K562 (cell line): ENCODE measurements around the gene CLCN2. TPM values are rescaled to one million over a fixed set of nuclear protein-coding genes. Genes with fewer than 3 reads are reported as not detected.

Experiments
- CBX1 ChIP-seq: sonication (generic); IDR thresholded peaks from 2 replicates; pipeline ENCODE4 v1.6.1; 2016; ENCODE audit warnings: antibody characterized with exemption, low read depth, mild to moderate bottlenecking
- CSDE1 ChIP-seq, 2 experiments: fragments of 450-650 bp; IDR thresholded peaks; 2 replicates each; pipeline ENCODE4 v1.6.1; 2016; ENCODE audit warnings: mild to moderate bottlenecking in 1 of 2
- GABPB2 ChIP-seq: fragments of 250-450 bp; sonication (Bioruptor Pico); conservative IDR thresholded peaks from 2 replicates; pipeline ENCODE4 v1.5.1; 2021; ENCODE audit warnings: mild to moderate bottlenecking
- HDAC3 ChIP-seq: fragments of 450-650 bp; IDR thresholded peaks from 2 replicates; pipeline ENCODE4 v1.6.1; 2018; ENCODE audit warnings: borderline replicate concordance, mild to moderate bottlenecking, moderate library complexity; ENCODE audit not compliant: partially characterized antibody
- MED1 ChIP-seq: sonication (generic); formaldehyde crosslinking; IDR thresholded peaks from 2 replicates; pipeline ENCODE4 v1.8.1; 2023; ENCODE audit warnings: missing genetic modification reagents, borderline replicate concordance
- RAD51 ChIP-seq: fragments of 450-650 bp; IDR thresholded peaks from 2 replicates; pipeline ENCODE4 v1.7.1; 2016; ENCODE audit warnings: low read depth, mild to moderate bottlenecking, borderline replicate concordance
- TGIF2 ChIP-seq: sonication (generic); formaldehyde crosslinking; IDR thresholded peaks from 2 replicates; pipeline ENCODE4 v1.8.1; 2022; ENCODE audit warnings: mild to moderate bottlenecking, missing genetic modification reagents, moderate library complexity
- ZNF785 ChIP-seq: fragments of 250-450 bp; sonication (Bioruptor Pico); IDR thresholded peaks from 2 replicates; pipeline ENCODE4 v1.4.0; 2020; ENCODE audit warnings: mild to moderate bottlenecking
- ZNF79 ChIP-seq: fragments of 250-450 bp; sonication (Bioruptor Pico); IDR thresholded peaks from 2 replicates; pipeline ENCODE4 v1.4.0; 2020; ENCODE audit warnings: low read depth, mild to moderate bottlenecking, moderate library complexity
- polyA plus RNA-seq, 8 experiments: library from polyadenylated mRNA; depleted of rRNA in 4 of 8; stranded (reverse) in 5 of 8; unstranded in 3 of 8; fragments of >200 nt; fragmentation: Nextera tagmentation in 2 of 8; fragmentation: Illumina TruSeq in 1 of 8; extraction: Ambion mirVana in 2 of 8; extraction: Trizol in 1 of 8; gene quantifications; 2 replicates each; pipeline versions ENCODE4 v1.2.1 to v1.2.3, GENCODE V29; 2011 to 2014; ENCODE audit warnings: inconsistent platforms in 1 of 8, missing spikeins in 1 of 8
- total RNA-seq, 7 experiments: library from RNA; depleted of rRNA in 6 of 7; stranded (reverse); fragments of >200 nt in 6 of 7; fragmentation: Illumina TruSeq in 2 of 7; extraction: Trizol in 2 of 7; gene quantifications; 2 replicates each; pipeline versions ENCODE4 v1.2.1 to v1.2.3, GENCODE V29; 2011 to 2021; ENCODE audit warnings: low replicate concordance in 1 of 7
- TF ChIP-seq, protein P1 (sequence below): fragments of 250-450 bp; sonication (Bioruptor Pico); IDR thresholded peaks from 2 replicates; pipeline ENCODE4 v1.4.0; 2020
- TF ChIP-seq, protein P2 (sequence below): sonication (generic); formaldehyde crosslinking; IDR thresholded peaks from 2 replicates; pipeline ENCODE4 v1.8.0; 2022; ENCODE audit warnings: missing genetic modification reagents, mild to moderate bottlenecking, borderline replicate concordance
- TF ChIP-seq, protein P3 (sequence below), 2 experiments: fragments of 450-650 bp; IDR thresholded peaks; 2 replicates each; pipeline ENCODE4 v1.6.1; 2018; ENCODE audit warnings: mild to moderate bottlenecking in 2 of 2, low read depth in 1 of 2; ENCODE audit not compliant: partially characterized antibody in 2 of 2

Gene CLCN2
- total and polyA plus RNA-seq, 9 of the 15 experiments (the other 6 are each of a cell fraction or from before 2014, with no cell fraction given), result 0.10 to 14.0 (median 6.9) TPM

DNA sequence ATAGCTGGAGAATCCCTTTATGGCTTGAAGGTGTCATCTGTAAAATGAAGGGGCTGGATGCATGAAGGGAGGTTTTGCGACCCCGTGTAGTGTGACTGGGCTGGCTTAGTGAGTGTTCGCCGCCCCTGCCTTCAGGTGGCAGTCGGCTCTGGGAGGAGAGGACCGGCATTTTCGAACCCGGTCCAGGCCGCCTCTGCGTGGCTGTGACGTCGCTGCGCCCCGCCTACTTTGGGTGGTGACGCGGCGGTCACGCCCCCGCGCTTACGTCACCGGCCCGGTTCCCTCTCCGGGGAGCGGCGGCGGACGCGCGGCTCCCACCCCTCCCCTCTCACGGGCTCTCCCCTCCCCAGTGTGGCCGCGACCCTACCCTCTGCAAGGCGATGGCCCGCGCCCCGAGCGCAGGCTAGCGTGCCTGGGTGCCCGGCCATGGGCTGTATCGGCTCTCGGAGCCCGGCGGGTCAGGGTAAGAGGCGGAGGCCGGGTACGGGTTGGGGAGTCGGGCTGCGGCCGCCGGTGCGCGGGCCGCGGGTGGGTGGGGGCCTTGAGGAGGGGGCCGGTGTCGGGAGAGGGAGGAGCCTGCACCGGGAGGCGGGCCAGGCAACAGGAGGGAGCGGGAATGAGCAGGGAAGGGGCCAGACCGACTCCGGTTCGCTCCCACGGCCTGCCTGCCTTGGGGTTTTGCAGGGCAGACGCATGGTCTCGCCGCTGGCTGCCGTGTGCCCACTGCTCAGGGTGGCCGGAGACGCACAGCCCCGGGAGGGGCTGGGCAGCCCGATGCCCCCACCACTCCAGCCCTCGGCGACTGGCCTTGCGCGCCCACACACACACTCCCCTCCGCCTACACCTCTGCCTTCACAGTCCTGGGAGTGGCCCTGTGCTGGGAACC, 25.5 kb downstream of the CLCN2 start (continued):
- TF ChIP-seq GABPB2 (CRISPR knock-in tag) (no peak), CBX1 (no peak), TGIF2 (no peak), CSDE1 (IDR thresholded peaks at IDR 0.05) (no peak; a peak in 1 of 4 replicates), HDAC3 (no peak), ZNF785 (CRISPR knock-in tag) (no peak), RAD51 (peak; percentile 47; the same call in 1 of the 2 replicates), ZNF79 (no peak), MED1 (no peak)
- TF ChIP-seq, protein P1, sequence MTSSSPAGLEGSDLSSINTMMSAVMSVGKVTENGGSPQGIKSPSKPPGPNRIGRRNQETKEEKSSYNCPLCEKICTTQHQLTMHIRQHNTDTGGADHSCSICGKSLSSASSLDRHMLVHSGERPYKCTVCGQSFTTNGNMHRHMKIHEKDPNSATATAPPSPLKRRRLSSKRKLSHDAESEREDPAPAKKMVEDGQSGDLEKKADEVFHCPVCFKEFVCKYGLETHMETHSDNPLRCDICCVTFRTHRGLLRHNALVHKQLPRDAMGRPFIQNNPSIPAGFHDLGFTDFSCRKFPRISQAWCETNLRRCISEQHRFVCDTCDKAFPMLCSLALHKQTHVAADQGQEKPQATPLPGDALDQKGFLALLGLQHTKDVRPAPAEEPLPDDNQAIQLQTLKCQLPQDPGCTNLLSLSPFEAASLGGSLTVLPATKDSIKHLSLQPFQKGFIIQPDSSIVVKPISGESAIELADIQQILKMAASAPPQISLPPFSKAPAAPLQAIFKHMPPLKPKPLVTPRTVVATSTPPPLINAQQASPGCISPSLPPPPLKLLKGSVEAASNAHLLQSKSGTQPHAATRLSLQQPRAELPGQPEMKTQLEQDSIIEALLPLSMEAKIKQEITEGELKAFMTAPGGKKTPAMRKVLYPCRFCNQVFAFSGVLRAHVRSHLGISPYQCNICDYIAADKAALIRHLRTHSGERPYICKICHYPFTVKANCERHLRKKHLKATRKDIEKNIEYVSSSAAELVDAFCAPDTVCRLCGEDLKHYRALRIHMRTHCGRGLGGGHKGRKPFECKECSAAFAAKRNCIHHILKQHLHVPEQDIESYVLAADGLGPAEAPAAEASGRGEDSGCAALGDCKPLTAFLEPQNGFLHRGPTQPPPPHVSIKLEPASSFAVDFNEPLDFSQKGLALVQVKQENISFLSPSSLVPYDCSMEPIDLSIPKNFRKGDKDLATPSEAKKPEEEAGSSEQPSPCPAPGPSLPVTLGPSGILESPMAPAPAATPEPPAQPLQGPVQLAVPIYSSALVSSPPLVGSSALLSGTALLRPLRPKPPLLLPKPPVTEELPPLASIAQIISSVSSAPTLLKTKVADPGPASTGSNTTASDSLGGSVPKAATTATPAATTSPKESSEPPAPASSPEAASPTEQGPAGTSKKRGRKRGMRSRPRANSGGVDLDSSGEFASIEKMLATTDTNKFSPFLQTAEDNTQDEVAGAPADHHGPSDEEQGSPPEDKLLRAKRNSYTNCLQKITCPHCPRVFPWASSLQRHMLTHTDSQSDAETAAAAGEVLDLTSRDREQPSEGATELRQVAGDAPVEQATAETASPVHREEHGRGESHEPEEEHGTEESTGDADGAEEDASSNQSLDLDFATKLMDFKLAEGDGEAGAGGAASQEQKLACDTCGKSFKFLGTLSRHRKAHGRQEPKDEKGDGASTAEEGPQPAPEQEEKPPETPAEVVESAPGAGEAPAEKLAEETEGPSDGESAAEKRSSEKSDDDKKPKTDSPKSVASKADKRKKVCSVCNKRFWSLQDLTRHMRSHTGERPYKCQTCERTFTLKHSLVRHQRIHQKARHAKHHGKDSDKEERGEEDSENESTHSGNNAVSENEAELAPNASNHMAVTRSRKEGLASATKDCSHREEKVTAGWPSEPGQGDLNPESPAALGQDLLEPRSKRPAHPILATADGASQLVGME, result no peak
- TF ChIP-seq, protein P2, sequence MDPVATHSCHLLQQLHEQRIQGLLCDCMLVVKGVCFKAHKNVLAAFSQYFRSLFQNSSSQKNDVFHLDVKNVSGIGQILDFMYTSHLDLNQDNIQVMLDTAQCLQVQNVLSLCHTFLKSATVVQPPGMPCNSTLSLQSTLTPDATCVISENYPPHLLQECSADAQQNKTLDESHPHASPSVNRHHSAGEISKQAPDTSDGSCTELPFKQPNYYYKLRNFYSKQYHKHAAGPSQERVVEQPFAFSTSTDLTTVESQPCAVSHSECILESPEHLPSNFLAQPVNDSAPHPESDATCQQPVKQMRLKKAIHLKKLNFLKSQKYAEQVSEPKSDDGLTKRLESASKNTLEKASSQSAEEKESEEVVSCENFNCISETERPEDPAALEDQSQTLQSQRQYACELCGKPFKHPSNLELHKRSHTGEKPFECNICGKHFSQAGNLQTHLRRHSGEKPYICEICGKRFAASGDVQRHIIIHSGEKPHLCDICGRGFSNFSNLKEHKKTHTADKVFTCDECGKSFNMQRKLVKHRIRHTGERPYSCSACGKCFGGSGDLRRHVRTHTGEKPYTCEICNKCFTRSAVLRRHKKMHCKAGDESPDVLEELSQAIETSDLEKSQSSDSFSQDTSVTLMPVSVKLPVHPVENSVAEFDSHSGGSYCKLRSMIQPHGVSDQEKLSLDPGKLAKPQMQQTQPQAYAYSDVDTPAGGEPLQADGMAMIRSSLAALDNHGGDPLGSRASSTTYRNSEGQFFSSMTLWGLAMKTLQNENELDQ, result no peak
- TF ChIP-seq, protein P3, sequence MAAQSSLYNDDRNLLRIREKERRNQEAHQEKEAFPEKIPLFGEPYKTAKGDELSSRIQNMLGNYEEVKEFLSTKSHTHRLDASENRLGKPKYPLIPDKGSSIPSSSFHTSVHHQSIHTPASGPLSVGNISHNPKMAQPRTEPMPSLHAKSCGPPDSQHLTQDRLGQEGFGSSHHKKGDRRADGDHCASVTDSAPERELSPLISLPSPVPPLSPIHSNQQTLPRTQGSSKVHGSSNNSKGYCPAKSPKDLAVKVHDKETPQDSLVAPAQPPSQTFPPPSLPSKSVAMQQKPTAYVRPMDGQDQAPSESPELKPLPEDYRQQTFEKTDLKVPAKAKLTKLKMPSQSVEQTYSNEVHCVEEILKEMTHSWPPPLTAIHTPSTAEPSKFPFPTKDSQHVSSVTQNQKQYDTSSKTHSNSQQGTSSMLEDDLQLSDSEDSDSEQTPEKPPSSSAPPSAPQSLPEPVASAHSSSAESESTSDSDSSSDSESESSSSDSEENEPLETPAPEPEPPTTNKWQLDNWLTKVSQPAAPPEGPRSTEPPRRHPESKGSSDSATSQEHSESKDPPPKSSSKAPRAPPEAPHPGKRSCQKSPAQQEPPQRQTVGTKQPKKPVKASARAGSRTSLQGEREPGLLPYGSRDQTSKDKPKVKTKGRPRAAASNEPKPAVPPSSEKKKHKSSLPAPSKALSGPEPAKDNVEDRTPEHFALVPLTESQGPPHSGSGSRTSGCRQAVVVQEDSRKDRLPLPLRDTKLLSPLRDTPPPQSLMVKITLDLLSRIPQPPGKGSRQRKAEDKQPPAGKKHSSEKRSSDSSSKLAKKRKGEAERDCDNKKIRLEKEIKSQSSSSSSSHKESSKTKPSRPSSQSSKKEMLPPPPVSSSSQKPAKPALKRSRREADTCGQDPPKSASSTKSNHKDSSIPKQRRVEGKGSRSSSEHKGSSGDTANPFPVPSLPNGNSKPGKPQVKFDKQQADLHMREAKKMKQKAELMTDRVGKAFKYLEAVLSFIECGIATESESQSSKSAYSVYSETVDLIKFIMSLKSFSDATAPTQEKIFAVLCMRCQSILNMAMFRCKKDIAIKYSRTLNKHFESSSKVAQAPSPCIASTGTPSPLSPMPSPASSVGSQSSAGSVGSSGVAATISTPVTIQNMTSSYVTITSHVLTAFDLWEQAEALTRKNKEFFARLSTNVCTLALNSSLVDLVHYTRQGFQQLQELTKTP (IDR thresholded peaks at IDR 0.05; ENCODE audit: low read depth in 1 of 2, partially characterized antibody in 2 of 2), result no peak
